Measurements from ENCODE around the gene TENT5C.

GRCh38 chr1:117638141-117638540 lies 32.3 kb downstream of the TENT5C start:
- TF ChIP-seq CTBP1 (IDR thresholded peaks at IDR 0.05; ENCODE audit: borderline replicate concordance) (no peak), LEF1 (IDR thresholded peaks at IDR 0.05; ENCODE audit: borderline replicate concordance) (no peak), SUZ12 (IDR thresholded peaks at IDR 0.05) (no peak), FOXM1 (IDR thresholded peaks at IDR 0.05; ENCODE audit: borderline replicate concordance) (no peak), FOXA1 (IDR thresholded peaks at IDR 0.05) (no peak), BHLHE40 (IDR thresholded peaks at IDR 0.05; ENCODE audit: borderline replicate concordance) (no peak), HDGF (IDR thresholded peaks at IDR 0.05; ENCODE audit: borderline replicate concordance) (no peak), ARNT (IDR thresholded peaks at IDR 0.05) (no peak), FOXK2 (IDR thresholded peaks at IDR 0.05) (no peak), L3MBTL2 (conservative IDR thresholded peaks at IDR 0.05) (no peak)

Data from HEK293T (cell line).